SU-DHL-6 (cell line): ENCODE data around the gene SGPL1.

Experiments used
- EZH2phosphoT487 ChIP-seq: fragments of 200-600 bp; sonication (generic), shearing (Covaris generic); conservative IDR thresholded peaks from 2 replicates; pipeline ENCODE4 v1.6.1; 2018; ENCODE audit warnings: mild to moderate bottlenecking, antibody characterized with exemption, low read length, moderate library complexity, mixed read lengths
- TF ChIP-seq, protein P1 (sequence below): fragments of 200-600 bp; sonication (generic); IDR thresholded peaks from one replicate; pipeline ENCODE4 v1.5.1; 2017; ENCODE audit warnings: antibody characterized with exemption, mild to moderate bottlenecking, low read length, moderate library complexity; ENCODE audit not compliant: insufficient read depth, poor library complexity, severe bottlenecking

DNA sequence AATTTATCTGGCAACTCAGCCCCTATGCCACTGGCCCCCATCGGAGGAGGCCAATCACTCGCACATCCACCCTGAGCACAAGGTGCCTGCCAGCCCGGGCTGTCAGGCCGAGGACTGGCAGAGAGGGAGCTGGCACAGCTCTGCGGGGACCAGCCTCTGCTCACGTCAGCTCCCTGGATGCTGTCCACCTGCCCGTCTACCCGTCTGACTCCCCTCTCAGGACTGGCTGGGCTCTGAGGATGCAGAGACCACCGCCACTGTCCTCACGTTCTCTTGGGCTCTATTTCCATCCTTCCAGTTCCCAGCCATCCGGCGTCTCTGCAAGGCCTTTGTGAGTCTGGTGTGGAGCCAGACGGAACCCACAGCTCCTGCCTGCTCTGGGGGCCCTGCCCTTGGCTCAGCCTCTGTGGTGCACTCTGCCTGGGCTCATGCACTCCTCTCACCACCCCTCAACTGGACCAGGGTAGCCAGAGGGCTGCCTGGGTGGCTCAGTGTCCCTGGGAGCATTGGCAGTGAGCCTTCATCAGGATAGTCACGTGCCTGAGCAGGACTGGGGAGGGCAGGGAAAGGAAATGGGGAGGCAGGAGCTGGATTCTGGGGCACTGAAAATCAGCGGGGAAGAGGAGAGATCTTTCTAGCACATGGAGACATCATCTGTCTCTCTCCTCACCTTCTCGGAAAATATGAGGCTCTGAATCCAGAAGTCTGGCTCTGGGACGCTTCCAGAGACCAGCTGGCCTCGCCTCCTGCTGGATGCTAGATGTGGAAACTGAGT is 110.7 kb downstream of the SGPL1 start:
- TF ChIP-seq, protein P1, sequence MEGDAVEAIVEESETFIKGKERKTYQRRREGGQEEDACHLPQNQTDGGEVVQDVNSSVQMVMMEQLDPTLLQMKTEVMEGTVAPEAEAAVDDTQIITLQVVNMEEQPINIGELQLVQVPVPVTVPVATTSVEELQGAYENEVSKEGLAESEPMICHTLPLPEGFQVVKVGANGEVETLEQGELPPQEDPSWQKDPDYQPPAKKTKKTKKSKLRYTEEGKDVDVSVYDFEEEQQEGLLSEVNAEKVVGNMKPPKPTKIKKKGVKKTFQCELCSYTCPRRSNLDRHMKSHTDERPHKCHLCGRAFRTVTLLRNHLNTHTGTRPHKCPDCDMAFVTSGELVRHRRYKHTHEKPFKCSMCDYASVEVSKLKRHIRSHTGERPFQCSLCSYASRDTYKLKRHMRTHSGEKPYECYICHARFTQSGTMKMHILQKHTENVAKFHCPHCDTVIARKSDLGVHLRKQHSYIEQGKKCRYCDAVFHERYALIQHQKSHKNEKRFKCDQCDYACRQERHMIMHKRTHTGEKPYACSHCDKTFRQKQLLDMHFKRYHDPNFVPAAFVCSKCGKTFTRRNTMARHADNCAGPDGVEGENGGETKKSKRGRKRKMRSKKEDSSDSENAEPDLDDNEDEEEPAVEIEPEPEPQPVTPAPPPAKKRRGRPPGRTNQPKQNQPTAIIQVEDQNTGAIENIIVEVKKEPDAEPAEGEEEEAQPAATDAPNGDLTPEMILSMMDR = no peak
- no peak for TF ChIP-seq EZH2phosphoT487
